Esophagus muscularis mucosa (tissue), 4 donors: Measurements from ENCODE around the gene BMP2.

ENCODE experiments used
- CTCF ChIP-seq, 3 experiments: fragments of 200-600 bp in 2 of 3; fragments of 450-650 bp in 1 of 3; sonication (generic) in 2 of 3; IDR thresholded peaks; one replicate each; pipeline ENCODE4 v1.5.1; 2017 to 2019; ENCODE audit warnings: antibody characterized with exemption in 3 of 3, mild to moderate bottlenecking in 2 of 3, moderate library complexity in 1 of 3
- EP300 ChIP-seq: sonication (generic); formaldehyde crosslinking; IDR thresholded peaks from one replicate; pipeline ENCODE4 v1.6.1; 2017; ENCODE audit warnings: antibody characterized with exemption
- POLR2A ChIP-seq: fragments of 450-650 bp; IDR thresholded peaks from one replicate; pipeline ENCODE4 v1.6.1; 2017; ENCODE audit warnings: antibody characterized with exemption, moderate library complexity, mild to moderate bottlenecking, low read depth
- POLR2AphosphoS5 ChIP-seq, 2 donors: sonication (generic); formaldehyde crosslinking; IDR thresholded peaks; one replicate each; pipeline ENCODE4 v1.6.1; 2017; ENCODE audit warnings: antibody characterized with exemption in 2 of 2

GRCh38 chr20:6766433-6766832 lies 1.1 kb upstream of the BMP2 start:
- TF ChIP-seq CTCF (IDR thresholded peaks at IDR 0.05) (no peak), EP300 (no peak), POLR2A (no peak), POLR2AphosphoS5 (IDR thresholded peaks at IDR 0.05) (no peak)
